ENCODE results near the gene NCBP2L. TPM values are rescaled to one million over a fixed set of nuclear protein-coding genes. Genes with fewer than 3 reads are reported as not detected.
"Not testable (repeated sequence)": the region's sequence is repeated elsewhere in the genome, so short reads cannot be mapped to it uniquely, and the experiment has no call there.

NCBP2L gene
- total RNA-seq, 2 experiments from 2014 or later, result not detected

DNA sequence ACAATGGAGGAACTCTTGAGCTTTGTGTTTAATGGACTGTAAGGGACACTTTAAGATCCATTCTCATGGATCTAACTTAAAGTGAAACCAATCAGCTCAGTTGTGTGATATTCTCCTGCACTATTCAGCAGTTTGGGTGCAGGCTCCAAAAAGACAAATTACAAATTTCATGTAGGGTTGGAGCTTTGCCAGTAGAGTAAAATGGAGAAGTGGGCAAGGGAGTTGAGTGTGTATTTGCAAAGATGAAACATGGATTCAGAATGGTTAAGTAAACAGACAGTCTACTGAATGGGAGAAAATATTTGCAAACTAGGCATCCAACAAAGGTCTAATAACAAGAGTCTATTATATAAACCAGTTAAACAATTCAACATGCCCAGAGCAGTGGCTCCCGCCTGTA, 26.9 kb downstream of the NCBP2L start:
- Histone ChIP-seq H3K36me3 (ENCODE audit: insufficient read depth, low read length) (no peaks in the 10 kb centered on the region), H3K27me3 (ENCODE audit: control insufficient read depth in 1 of 2, insufficient read depth in 2 of 2, low read length in 2 of 2) (peaks cover 0 to 3% of the 10 kb centered on the region in 2 experiments), H3K9me3 (ENCODE audit: control insufficient read depth in 1 of 2, insufficient read depth in 1 of 2, low read length in 2 of 2) (no peaks in the 10 kb centered on the region), H3K4me3 (ENCODE audit: low read length) (no peak overlapping the region), H3K4me1 (ENCODE audit: insufficient read depth, low read length) (no peaks in the 10 kb centered on the region), H3K27ac (ENCODE audit: low read depth in 1 of 2, low read length in 2 of 2) (no peak overlapping the region)
- intact Hi-C loops (cut with DNase I, micrococcal nuclease), result no loop called here
- Mint-ChIP-seq H3K27ac (no peak overlapping the region), H3K27me3 (peaks cover 22% of the 10 kb centered on the region), H3K9me3 (no peaks in the 10 kb centered on the region), H3K4me1 (ENCODE audit: low read depth) (no peaks in the 10 kb centered on the region), H3K4me3 (no peak overlapping the region), H3K36me3 (ENCODE audit: low read depth) (no peaks in the 10 kb centered on the region)
- ChIA-PET CTCF (no interaction called here), POLR2A (no interaction called here)
- ATAC-seq (ENCODE audit: poor library complexity) (no peak), DNase-seq (no peak)
- TF ChIP-seq, protein P1, sequence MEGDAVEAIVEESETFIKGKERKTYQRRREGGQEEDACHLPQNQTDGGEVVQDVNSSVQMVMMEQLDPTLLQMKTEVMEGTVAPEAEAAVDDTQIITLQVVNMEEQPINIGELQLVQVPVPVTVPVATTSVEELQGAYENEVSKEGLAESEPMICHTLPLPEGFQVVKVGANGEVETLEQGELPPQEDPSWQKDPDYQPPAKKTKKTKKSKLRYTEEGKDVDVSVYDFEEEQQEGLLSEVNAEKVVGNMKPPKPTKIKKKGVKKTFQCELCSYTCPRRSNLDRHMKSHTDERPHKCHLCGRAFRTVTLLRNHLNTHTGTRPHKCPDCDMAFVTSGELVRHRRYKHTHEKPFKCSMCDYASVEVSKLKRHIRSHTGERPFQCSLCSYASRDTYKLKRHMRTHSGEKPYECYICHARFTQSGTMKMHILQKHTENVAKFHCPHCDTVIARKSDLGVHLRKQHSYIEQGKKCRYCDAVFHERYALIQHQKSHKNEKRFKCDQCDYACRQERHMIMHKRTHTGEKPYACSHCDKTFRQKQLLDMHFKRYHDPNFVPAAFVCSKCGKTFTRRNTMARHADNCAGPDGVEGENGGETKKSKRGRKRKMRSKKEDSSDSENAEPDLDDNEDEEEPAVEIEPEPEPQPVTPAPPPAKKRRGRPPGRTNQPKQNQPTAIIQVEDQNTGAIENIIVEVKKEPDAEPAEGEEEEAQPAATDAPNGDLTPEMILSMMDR (IDR thresholded peaks at IDR 0.05), result no peak

DNA sequence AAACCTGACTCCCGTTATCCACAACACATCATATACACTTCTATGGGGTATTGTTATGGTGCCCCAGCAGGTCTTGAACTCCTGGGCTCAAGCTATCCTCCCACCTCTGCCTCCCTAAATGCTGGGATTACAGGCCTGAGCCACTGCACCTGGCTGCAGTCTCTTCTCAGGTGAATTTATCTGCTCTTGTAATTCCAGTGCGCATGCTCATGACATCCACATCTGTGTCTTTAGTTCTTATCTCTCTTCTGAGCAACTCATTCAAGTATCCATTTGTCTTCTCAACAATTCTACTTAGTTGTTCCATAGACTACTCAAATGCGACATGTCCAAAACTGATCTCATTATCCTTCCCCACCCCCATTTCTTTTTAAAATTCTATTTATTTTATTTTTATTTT, 27.6 kb downstream of the NCBP2L start:
- Histone ChIP-seq H3K4me1 (ENCODE audit: insufficient read depth, low read length) (no peaks in the 10 kb centered on the region), H3K27me3 (ENCODE audit: control insufficient read depth in 1 of 2, insufficient read depth in 2 of 2, low read length in 2 of 2) (no peaks in the 10 kb centered on the region), H3K36me3 (ENCODE audit: insufficient read depth, low read length) (no peaks in the 10 kb centered on the region), H3K27ac (ENCODE audit: low read depth in 1 of 2, low read length in 2 of 2) (no peak overlapping the region), H3K9me3 (ENCODE audit: control insufficient read depth in 1 of 2, insufficient read depth in 1 of 2, low read length in 2 of 2) (no peaks in the 10 kb centered on the region), H3K4me3 (ENCODE audit: low read length) (no peak overlapping the region)
- CTCF ChIA-PET, result no interaction called here
- Mint-ChIP-seq H3K9me3 (no peaks in the 10 kb centered on the region), H3K27me3 (peaks cover 14% of the 10 kb centered on the region), H3K27ac (no peak overlapping the region), H3K4me3 (no peak overlapping the region), H3K4me1 (ENCODE audit: low read depth) (no peaks in the 10 kb centered on the region), H3K36me3 (ENCODE audit: low read depth) (no peaks in the 10 kb centered on the region)
- ATAC-seq (ENCODE audit: poor library complexity) (no peak), DNase-seq (no peak)
- TF ChIP-seq, protein P1 (IDR thresholded peaks at IDR 0.05), result no peak
- intact Hi-C loops (cut with DNase I, micrococcal nuclease), result no loop called here
- POLR2A ChIA-PET, result no interaction called here

DNA sequence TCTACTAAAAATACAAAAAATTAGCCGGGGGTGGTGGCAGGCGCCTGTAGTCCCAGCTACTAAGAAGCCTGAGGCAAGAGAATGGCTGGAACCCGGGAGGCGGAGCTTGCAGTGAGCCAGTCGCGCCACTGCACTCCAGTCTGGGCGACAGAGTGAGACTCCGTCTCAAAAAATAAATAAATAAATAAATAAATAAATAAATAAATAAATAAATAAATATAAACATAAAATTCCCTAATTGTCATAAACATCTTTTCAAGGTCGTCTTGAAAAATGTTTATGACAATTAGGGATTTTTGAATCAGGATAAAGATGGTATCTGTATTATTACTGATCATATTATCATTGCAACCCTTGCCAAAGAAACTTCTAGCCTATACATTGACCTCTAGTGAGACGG, 32.5 kb downstream of the NCBP2L start:
- H3K36me3 ChIP-seq (ENCODE audit: insufficient read depth, low read length); H3K4me3 ChIP-seq (ENCODE audit: low read length); H3K9me3 Mint-ChIP-seq; H3K27ac Mint-ChIP-seq; DNase-seq; H3K27me3 ChIP-seq (ENCODE audit: control insufficient read depth in 1 of 2, insufficient read depth in 2 of 2, low read length in 2 of 2); H3K36me3 Mint-ChIP-seq (ENCODE audit: low read depth); H3K4me3 Mint-ChIP-seq; H3K4me1 ChIP-seq (ENCODE audit: insufficient read depth, low read length); intact Hi-C loops (cut with DNase I, micrococcal nuclease); H3K4me1 Mint-ChIP-seq (ENCODE audit: low read depth); CTCF ChIA-PET; ATAC-seq (ENCODE audit: poor library complexity); H3K27ac ChIP-seq (ENCODE audit: low read depth in 1 of 2, low read length in 2 of 2); POLR2A ChIA-PET; H3K9me3 ChIP-seq (ENCODE audit: control insufficient read depth in 1 of 2, insufficient read depth in 1 of 2, low read length in 2 of 2): not testable (repeated sequence)
- peaks cover 20% of the 10 kb centered on the region for H3K27me3 Mint-ChIP-seq

DNA sequence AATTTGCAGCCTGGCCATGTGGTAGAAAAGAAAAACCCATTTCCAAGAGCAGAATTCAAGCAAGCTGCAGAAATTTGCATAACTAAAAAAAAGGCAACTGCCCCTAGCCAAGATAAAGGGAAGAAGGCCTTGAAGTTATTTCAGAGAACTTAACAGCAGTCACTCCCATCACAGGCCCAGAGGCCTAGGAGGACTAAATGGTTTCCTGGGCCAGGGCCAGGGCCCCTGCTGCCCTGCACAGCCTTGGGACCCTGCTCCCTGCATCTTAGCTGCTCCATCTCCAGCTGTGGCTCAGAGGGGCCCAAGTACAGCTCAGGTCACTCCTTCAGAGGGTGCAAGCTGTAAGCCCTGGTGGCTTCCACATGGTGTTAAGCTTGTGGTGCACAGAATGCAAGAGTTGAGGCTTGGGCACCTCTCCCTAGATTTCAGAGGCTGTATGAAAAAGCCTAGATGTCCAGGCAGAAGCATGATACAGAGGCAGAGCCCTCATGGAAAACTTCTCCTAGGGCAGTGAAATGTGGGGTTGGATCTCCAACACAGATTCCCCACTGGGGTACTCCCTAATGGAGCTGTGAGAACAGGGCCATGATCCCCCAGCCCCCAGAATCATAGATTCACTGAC, 41.5 kb downstream of the NCBP2L start:
- H3K36me3 Mint-ChIP-seq (ENCODE audit: low read depth), result no peaks in the 10 kb centered on the region
- CTCF ChIA-PET, result no interaction called here

More for the DNA sequence above, 41.5 kb downstream of the NCBP2L start:
- H3K36me3 ChIP-seq (ENCODE audit: insufficient read depth, low read length), result no peaks in the 10 kb centered on the region
- H3K9me3 Mint-ChIP-seq, result no peaks in the 10 kb centered on the region
- POLR2A ChIA-PET, result no interaction called here
- H3K4me3 Mint-ChIP-seq, result no peak overlapping the region
- no peak overlapping the region for H3K27ac ChIP-seq (ENCODE audit: low read depth in 1 of 2, low read length in 2 of 2)
- no peaks in the 10 kb centered on the region for H3K4me1 ChIP-seq (ENCODE audit: insufficient read depth, low read length)
- no peak for DNase-seq
- no peak overlapping the region for H3K27ac Mint-ChIP-seq
- no peak for ATAC-seq (ENCODE audit: poor library complexity)
- intact Hi-C loops (cut with DNase I, micrococcal nuclease), result no loop called here
- H3K4me1 Mint-ChIP-seq (ENCODE audit: low read depth), result peaks cover 5% of the 10 kb centered on the region
- no peak overlapping the region for H3K4me3 ChIP-seq (ENCODE audit: low read length)
- TF ChIP-seq, protein P1 (IDR thresholded peaks at IDR 0.05), result no peak
- H3K27me3 ChIP-seq (ENCODE audit: control insufficient read depth in 1 of 2, insufficient read depth in 2 of 2, low read length in 2 of 2), result no peaks in the 10 kb centered on the region
- peaks cover 7 to 9% of the 10 kb centered on the region in 2 experiments for H3K9me3 ChIP-seq (ENCODE audit: control insufficient read depth in 1 of 2, insufficient read depth in 1 of 2, low read length in 2 of 2)
- peaks cover 5% of the 10 kb centered on the region for H3K27me3 Mint-ChIP-seq

All from CD4-positive, alpha-beta T cell (primary cell).